ENCODE results near the gene ZNF536.
"Not testable (repeated sequence)": the region's sequence is repeated elsewhere in the genome, so short reads cannot be mapped to it uniquely, and the experiment has no call there.

Gene ZNF536

GRCh38 chr19:30394481-30395151 is 22.4 kb downstream of the ZNF536 start:
- WGBS = 76% methylated on average over 5 of the region's 6 CpGs
- Histone ChIP-seq H3K27ac (ENCODE audit: low read length, poor library complexity, severe bottlenecking) (no peak overlapping the region), H3K4me1 (ENCODE audit: control insufficient read depth, insufficient read depth, low read depth, low read length) (no peaks in the 10 kb centered on the region), H3K79me1 (replicated peaks; ENCODE audit: low read length, poor library complexity, severe bottlenecking) (no peaks in the 10 kb centered on the region), H2BK120ac (ENCODE audit: low read depth, low read length) (no peak overlapping the region), H4K8ac (ENCODE audit: low read length) (no peak overlapping the region), H2BK5ac (ENCODE audit: low read depth, low read length, poor library complexity, severe bottlenecking) (no peak overlapping the region), H3K4ac (ENCODE audit: low read depth in 1 of 2, low read length in 2 of 2) (no peak overlapping the region), H3K4me2 (ENCODE audit: low read length, poor library complexity, severe bottlenecking) (no peak overlapping the region), H3K27me3 (ENCODE audit: control insufficient read depth in 1 of 2, insufficient read depth in 1 of 2, low read length in 2 of 2) (no peaks in the 10 kb centered on the region), H3K14ac (ENCODE audit: low read length in 2 of 2) (no peak overlapping the region), H3K9ac (ENCODE audit: low read length) (no peak overlapping the region), H2BK15ac (ENCODE audit: low read depth, poor library complexity, severe bottlenecking) (no peak overlapping the region), H3K36me3 (ENCODE audit: control insufficient read depth in 1 of 2, insufficient read depth in 2 of 2, low read depth in 1 of 2, low read length in 2 of 2) (no peaks in the 10 kb centered on the region), H3K4me3 (ENCODE audit: insufficient read depth in 1 of 2, low read depth in 1 of 2, low read length in 2 of 2) (no peak overlapping the region), H3K23ac (ENCODE audit: low read length in 2 of 2) (no peak overlapping the region), H2AFZ (ENCODE audit: low read depth, low read length) (no peak overlapping the region), H4K91ac (ENCODE audit: low read length) (no peak overlapping the region), H3K9me3 (ENCODE audit: control insufficient read depth, low read length) (no peaks in the 10 kb centered on the region), H2BK12ac (ENCODE audit: low read length in 2 of 2) (no peak overlapping the region), H2AK5ac (ENCODE audit: low read length, severe bottlenecking) (no peak overlapping the region), H3K18ac (ENCODE audit: low read depth in 1 of 2, low read length in 2 of 2) (no peak overlapping the region)
- no peak for DNase-seq

- H3K9me3 ChIP-seq (ENCODE audit: control insufficient read depth, low read length) = no peaks in the 10 kb centered on the region
- WGBS = 83% methylated on average over 2 of the region's 2 CpGs
Measured at GRCh38 chr19:30395283-30395682, 23.1 kb downstream of the ZNF536 start.

GRCh38 chr19:30398539-30398938 is 26.4 kb downstream of the ZNF536 start:
- H2AK5ac ChIP-seq (ENCODE audit: low read length, severe bottlenecking); DNase-seq; H3K27me3 ChIP-seq (ENCODE audit: control insufficient read depth in 1 of 2, insufficient read depth in 1 of 2, low read length in 2 of 2); H2BK120ac ChIP-seq (ENCODE audit: low read depth, low read length); H3K4ac ChIP-seq (ENCODE audit: low read depth in 1 of 2, low read length in 2 of 2); H2BK12ac ChIP-seq (ENCODE audit: low read length in 2 of 2); H3K36me3 ChIP-seq (ENCODE audit: control insufficient read depth in 1 of 2, insufficient read depth in 2 of 2, low read depth in 1 of 2, low read length in 2 of 2); H3K23ac ChIP-seq (ENCODE audit: low read length in 2 of 2); H3K14ac ChIP-seq (ENCODE audit: low read length in 2 of 2); H3K4me1 ChIP-seq (ENCODE audit: control insufficient read depth, insufficient read depth, low read depth, low read length); H2BK5ac ChIP-seq (ENCODE audit: low read depth, low read length, poor library complexity, severe bottlenecking); H2BK15ac ChIP-seq (ENCODE audit: low read depth, poor library complexity, severe bottlenecking); H3K79me1 ChIP-seq (replicated peaks; ENCODE audit: low read length, poor library complexity, severe bottlenecking); H3K9ac ChIP-seq (ENCODE audit: low read length); H2AFZ ChIP-seq (ENCODE audit: low read depth, low read length); H3K4me3 ChIP-seq (ENCODE audit: insufficient read depth in 1 of 2, low read depth in 1 of 2, low read length in 2 of 2); H3K9me3 ChIP-seq (ENCODE audit: control insufficient read depth, low read length); H3K4me2 ChIP-seq (ENCODE audit: low read length, poor library complexity, severe bottlenecking); H4K8ac ChIP-seq (ENCODE audit: low read length); H3K27ac ChIP-seq (ENCODE audit: low read length, poor library complexity, severe bottlenecking); H4K91ac ChIP-seq (ENCODE audit: low read length); H3K18ac ChIP-seq (ENCODE audit: low read depth in 1 of 2, low read length in 2 of 2): not testable (repeated sequence)
- WGBS = 67% methylated on average over 2 of the region's 3 CpGs

More at GRCh38 chr19:30395283-30395682, 23.1 kb downstream of the ZNF536 start:
- Histone ChIP-seq H3K9ac (ENCODE audit: low read length) (no peak overlapping the region), H3K79me1 (replicated peaks; ENCODE audit: low read length, poor library complexity, severe bottlenecking) (no peaks in the 10 kb centered on the region), H3K27me3 (ENCODE audit: control insufficient read depth in 1 of 2, insufficient read depth in 1 of 2, low read length in 2 of 2) (no peaks in the 10 kb centered on the region), H3K18ac (ENCODE audit: low read depth in 1 of 2, low read length in 2 of 2) (no peak overlapping the region), H3K14ac (ENCODE audit: low read length in 2 of 2) (no peak overlapping the region), H2BK120ac (ENCODE audit: low read depth, low read length) (no peak overlapping the region), H3K4me2 (ENCODE audit: low read length, poor library complexity, severe bottlenecking) (no peak overlapping the region), H3K27ac (ENCODE audit: low read length, poor library complexity, severe bottlenecking) (no peak overlapping the region), H2AFZ (ENCODE audit: low read depth, low read length) (no peak overlapping the region), H3K36me3 (ENCODE audit: control insufficient read depth in 1 of 2, insufficient read depth in 2 of 2, low read depth in 1 of 2, low read length in 2 of 2) (no peaks in the 10 kb centered on the region), H2AK5ac (ENCODE audit: low read length, severe bottlenecking) (no peak overlapping the region), H3K4ac (ENCODE audit: low read depth in 1 of 2, low read length in 2 of 2) (no peak overlapping the region), H3K23ac (ENCODE audit: low read length in 2 of 2) (no peak overlapping the region), H3K4me1 (ENCODE audit: control insufficient read depth, insufficient read depth, low read depth, low read length) (no peaks in the 10 kb centered on the region), H2BK12ac (ENCODE audit: low read length in 2 of 2) (no peak overlapping the region), H4K91ac (ENCODE audit: low read length) (no peak overlapping the region), H3K4me3 (ENCODE audit: insufficient read depth in 1 of 2, low read depth in 1 of 2, low read length in 2 of 2) (no peak overlapping the region), H2BK5ac (ENCODE audit: low read depth, low read length, poor library complexity, severe bottlenecking) (no peak overlapping the region), H2BK15ac (ENCODE audit: low read depth, poor library complexity, severe bottlenecking) (no peak overlapping the region), H4K8ac (ENCODE audit: low read length) (no peak overlapping the region)
- no peak for DNase-seq

- H4K8ac ChIP-seq (ENCODE audit: low read length) = no peak overlapping the region
- H3K18ac ChIP-seq (ENCODE audit: low read depth in 1 of 2, low read length in 2 of 2) = no peak overlapping the region
- no peak overlapping the region for H3K27ac ChIP-seq (ENCODE audit: low read length, poor library complexity, severe bottlenecking)
- H3K4me1 ChIP-seq (ENCODE audit: control insufficient read depth, insufficient read depth, low read depth, low read length) = no peaks in the 10 kb centered on the region
- no peak overlapping the region for H2BK120ac ChIP-seq (ENCODE audit: low read depth, low read length)
- no peak overlapping the region for H3K14ac ChIP-seq (ENCODE audit: low read length in 2 of 2)
- H3K36me3 ChIP-seq (ENCODE audit: control insufficient read depth in 1 of 2, insufficient read depth in 2 of 2, low read depth in 1 of 2, low read length in 2 of 2) = no peaks in the 10 kb centered on the region
- no peak overlapping the region for H2AK5ac ChIP-seq (ENCODE audit: low read length, severe bottlenecking)
- DNase-seq = no peak
- H2BK12ac ChIP-seq (ENCODE audit: low read length in 2 of 2) = no peak overlapping the region
- H2AFZ ChIP-seq (ENCODE audit: low read depth, low read length) = no peak overlapping the region
- no peak overlapping the region for H2BK5ac ChIP-seq (ENCODE audit: low read depth, low read length, poor library complexity, severe bottlenecking)
- no peaks in the 10 kb centered on the region for H3K9me3 ChIP-seq (ENCODE audit: control insufficient read depth, low read length)
- no peak overlapping the region for H3K4me2 ChIP-seq (ENCODE audit: low read length, poor library complexity, severe bottlenecking)
- H3K4me3 ChIP-seq (ENCODE audit: insufficient read depth in 1 of 2, low read depth in 1 of 2, low read length in 2 of 2) = no peak overlapping the region
- no peaks in the 10 kb centered on the region for H3K27me3 ChIP-seq (ENCODE audit: control insufficient read depth in 1 of 2, insufficient read depth in 1 of 2, low read length in 2 of 2)
- 85% methylated on average over 3 of the region's 4 CpGs for WGBS
- no peak overlapping the region for H2BK15ac ChIP-seq (ENCODE audit: low read depth, poor library complexity, severe bottlenecking)
- no peak overlapping the region for H3K4ac ChIP-seq (ENCODE audit: low read depth in 1 of 2, low read length in 2 of 2)
- H4K91ac ChIP-seq (ENCODE audit: low read length) = no peak overlapping the region
- no peak overlapping the region for H3K23ac ChIP-seq (ENCODE audit: low read length in 2 of 2)
- H3K9ac ChIP-seq (ENCODE audit: low read length) = no peak overlapping the region
- H3K79me1 ChIP-seq (replicated peaks; ENCODE audit: low read length, poor library complexity, severe bottlenecking) = no peaks in the 10 kb centered on the region
Measured at GRCh38 chr19:30401956-30402355, 29.8 kb downstream of the ZNF536 start.

Measured in mesenchymal stem cell (in vitro differentiated cells and primary cell).